Ectodermal cell (in vitro differentiated cells): Measurements from ENCODE around the gene OR51B6.
"Not testable (repeated sequence)": the region's sequence is repeated elsewhere in the genome, so short reads cannot be mapped to it uniquely, and the experiment has no call there.

Experiments
- H3K27ac ChIP-seq: 2 replicates; pipeline ENCODE4 v1.7.0; 2013; ENCODE audit warnings: mild to moderate bottlenecking, low read depth, low read length; ENCODE audit not compliant: insufficient read depth, poor library complexity, severe bottlenecking
- H3K27me3 ChIP-seq: 2 replicates; pipeline ENCODE4 v1.7.0; 2013; ENCODE audit warnings: mild to moderate bottlenecking, low read length; ENCODE audit not compliant: insufficient read depth, control insufficient read depth, poor library complexity, severe bottlenecking
- H3K36me3 ChIP-seq: one replicate; pipeline ENCODE4 v1.7.0; 2013; ENCODE audit warnings: low read length; ENCODE audit not compliant: control insufficient read depth, insufficient read depth
- H3K4me1 ChIP-seq: one replicate; pipeline ENCODE4 v1.7.0; 2013; ENCODE audit warnings: low read length; ENCODE audit not compliant: control insufficient read depth, insufficient read depth
- H3K4me3 ChIP-seq: 2 replicates; pipeline ENCODE4 v1.7.0; 2013; ENCODE audit warnings: low read depth, low read length, control low read depth; ENCODE audit not compliant: insufficient read depth
- H3K9me3 ChIP-seq: 2 replicates; pipeline ENCODE4 v1.7.0; 2013; ENCODE audit warnings: mild to moderate bottlenecking, low read length, moderate library complexity; ENCODE audit not compliant: control insufficient read depth
- WGBS, 2 experiments: methylation state at CpG; one replicate each; pipeline ENCODE4 v1.1.7; 2013; ENCODE audit warnings: missing lambda C conversion rate in 2 of 2; 5-methylcytosine and 5-hydroxymethylcytosine counted together

OR51B6 gene

GRCh38 chr11:5336331-5336730 is 15.0 kb upstream of the OR51B6 start:
- H3K27me3 ChIP-seq: no peaks in the 10 kb centered on the region
- H3K4me3 ChIP-seq: no peak overlapping the region
- H3K9me3 ChIP-seq: no peaks in the 10 kb centered on the region
- no peaks in the 10 kb centered on the region for H3K4me1 ChIP-seq
- H3K27ac ChIP-seq: no peak overlapping the region
- no peaks in the 10 kb centered on the region for H3K36me3 ChIP-seq

- H3K27me3 ChIP-seq, H3K4me1 ChIP-seq, H3K9me3 ChIP-seq, H3K27ac ChIP-seq, H3K36me3 ChIP-seq, H3K4me3 ChIP-seq: not testable (repeated sequence)
- 94 to 95% methylated on average over 1 of the region's 1 CpG for WGBS, 2 experiments
These were observed 14.1 kb upstream of the OR51B6 start for GRCh38 chr11:5337253-5337652.

- no peaks in the 10 kb centered on the region for H3K9me3 ChIP-seq
- H3K27me3 ChIP-seq: no peaks in the 10 kb centered on the region
- no peak overlapping the region for H3K27ac ChIP-seq
- no peak overlapping the region for H3K4me3 ChIP-seq
- 90 to 100% methylated on average over 1 of the region's 1 CpG for WGBS, 2 experiments
- H3K36me3 ChIP-seq: no peaks in the 10 kb centered on the region
- no peaks in the 10 kb centered on the region for H3K4me1 ChIP-seq
These were observed 11.5 kb upstream of the OR51B6 start for GRCh38 chr11:5339771-5340322.

GRCh38 chr11:5343474-5344335 is 7.6 kb upstream of the OR51B6 start, which contains the start of gene OR51B5:
OR51B5 (minus strand) TSS chr11:5343524; CDS start chr11:5343524, 0 bp downstream.
- 65 to 76% methylated on average over 5 to 6 of the region's 6 CpGs for WGBS, 2 experiments
- H3K9me3 ChIP-seq: no peaks in the 10 kb centered on the region

GRCh38 chr11:5345831-5346230 is 5.5 kb upstream of the OR51B6 start:
- H3K4me3 ChIP-seq: no peak overlapping the region

More at GRCh38 chr11:5343474-5344335, 7.6 kb upstream of the OR51B6 start, which contains the start of gene OR51B5:
- no peaks in the 10 kb centered on the region for H3K4me1 ChIP-seq
- H3K27me3 ChIP-seq: no peaks in the 10 kb centered on the region
- no peaks in the 10 kb centered on the region for H3K36me3 ChIP-seq
- no peak within 1 kb of the TSS for H3K27ac ChIP-seq
- H3K4me3 ChIP-seq: no peak within 1 kb of the TSS

GRCh38 chr11:5348551-5349194 is 2.6 kb upstream of the OR51B6 start:
- 32 to 39% methylated on average over 3 of the region's 3 CpGs for WGBS, 2 experiments
- Histone ChIP-seq H3K4me3 (no peak overlapping the region), H3K27me3 (no peaks in the 10 kb centered on the region)

More at GRCh38 chr11:5345831-5346230, 5.5 kb upstream of the OR51B6 start:
- Histone ChIP-seq H3K27ac (no peak overlapping the region), H3K36me3 (no peaks in the 10 kb centered on the region), H3K9me3 (no peaks in the 10 kb centered on the region), H3K4me1 (no peaks in the 10 kb centered on the region), H3K27me3 (no peaks in the 10 kb centered on the region)
- 89 to 93% methylated on average over 3 of the region's 3 CpGs for WGBS, 2 experiments

GRCh38 chr11:5349550-5349949 is 1.8 kb upstream of the OR51B6 start:
- Histone ChIP-seq H3K9me3 (no peaks in the 10 kb centered on the region), H3K27me3 (no peaks in the 10 kb centered on the region), H3K4me3 (no peak overlapping the region), H3K36me3 (no peaks in the 10 kb centered on the region), H3K4me1 (no peaks in the 10 kb centered on the region), H3K27ac (no peak overlapping the region)
- WGBS, 2 experiments: 50 to 71% methylated on average over 1 of the region's 1 CpG

More at GRCh38 chr11:5348551-5349194, 2.6 kb upstream of the OR51B6 start:
- Histone ChIP-seq H3K4me1 (no peaks in the 10 kb centered on the region), H3K27ac (no peak overlapping the region), H3K36me3 (no peaks in the 10 kb centered on the region), H3K9me3 (no peaks in the 10 kb centered on the region)

- H3K36me3 ChIP-seq, H3K4me1 ChIP-seq: not testable (repeated sequence)
- 89 to 91% methylated on average over 5 of the region's 5 CpGs for WGBS, 2 experiments
These were observed 4.7 kb downstream of the OR51B6 start for GRCh38 chr11:5356031-5356430.

GRCh38 chr11:5362017-5362625 is 10.8 kb downstream of the OR51B6 start:
- H3K36me3 ChIP-seq: no peaks in the 10 kb centered on the region
- H3K4me3 ChIP-seq: no peak overlapping the region
- 92 to 97% methylated on average over 3 of the region's 3 CpGs for WGBS, 2 experiments
- no peaks in the 10 kb centered on the region for H3K4me1 ChIP-seq
- no peaks in the 10 kb centered on the region for H3K9me3 ChIP-seq
- no peak overlapping the region for H3K27ac ChIP-seq
- no peaks in the 10 kb centered on the region for H3K27me3 ChIP-seq

More at GRCh38 chr11:5356031-5356430, 4.7 kb downstream of the OR51B6 start:
- H3K27me3 ChIP-seq, H3K9me3 ChIP-seq, H3K4me3 ChIP-seq, H3K27ac ChIP-seq: not testable (repeated sequence)

- 100% methylated on average over 1 of the region's 1 CpG; no CpG with 5 or more reads in 1 of the 2 experiments for WGBS, 2 experiments
- H3K4me3 ChIP-seq: no peak overlapping the region
- no peak overlapping the region for H3K27ac ChIP-seq
- H3K9me3 ChIP-seq: no peaks in the 10 kb centered on the region
- no peaks in the 10 kb centered on the region for H3K36me3 ChIP-seq
- no peaks in the 10 kb centered on the region for H3K27me3 ChIP-seq
- H3K4me1 ChIP-seq: no peaks in the 10 kb centered on the region
These were observed 12.4 kb downstream of the OR51B6 start for GRCh38 chr11:5363679-5364078.
